Renal pelvis (tissue), 4 donors: ENCODE data around the gene SURF1. TPM values are rescaled to one million over a fixed set of nuclear protein-coding genes. Genes with fewer than 3 reads are reported as not detected.
"Not testable (repeated sequence)": the region's sequence is repeated elsewhere in the genome, so short reads cannot be mapped to it uniquely, and the experiment has no call there.

Experiments
- DNase-seq: peaks from one replicate; pipeline ENCODE4 v3.0.0-alpha.2; 2013
- polyA plus RNA-seq, 3 donors: library from polyadenylated mRNA; unstranded; fragments of 120-200 nt; gene quantifications; one replicate each; pipeline ENCODE4 v1.2.1, GENCODE V29; 2013; ENCODE audit not compliant: insufficient read length in 3 of 3

Gene SURF1
- polyA plus RNA-seq, 3 donors: 41.0 to 51.9 (median 44.9) TPM

DNA sequence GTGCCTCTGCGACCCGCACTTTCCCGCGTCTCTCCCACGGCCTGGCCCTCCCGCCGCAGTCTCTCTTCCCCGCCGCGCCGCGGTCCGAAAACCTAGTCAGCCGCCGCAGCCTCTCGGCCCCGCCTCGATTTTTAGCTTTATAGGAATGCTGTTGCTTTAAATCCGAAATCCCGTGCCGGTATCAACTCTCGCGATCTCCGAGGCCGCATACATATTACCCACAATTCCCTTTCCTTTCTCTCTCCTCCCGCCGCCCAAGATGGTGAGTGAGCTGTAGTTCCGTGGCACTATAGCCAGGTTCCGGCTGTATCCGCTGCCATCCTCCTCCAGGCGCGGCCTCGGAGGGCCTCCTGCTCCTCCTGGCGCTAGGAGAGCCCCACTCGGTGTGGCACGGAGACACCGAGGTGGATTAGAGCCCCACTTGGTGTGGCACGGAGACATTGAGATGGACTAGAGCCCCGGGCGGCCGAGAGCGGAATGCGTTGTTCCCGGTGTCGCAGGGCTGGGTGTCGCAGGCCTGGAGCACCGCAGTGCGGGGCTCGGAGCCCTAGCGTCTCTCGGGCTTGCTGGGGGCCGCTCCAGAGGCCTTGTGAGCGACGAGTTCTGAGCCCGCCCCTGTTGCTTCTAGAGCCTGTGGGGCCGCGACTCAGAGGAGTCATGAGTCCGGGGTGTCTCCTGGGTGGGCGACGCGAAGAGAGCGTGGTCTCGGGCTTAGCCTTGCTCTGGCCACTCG, 8.1 kb downstream of the SURF1 start, which contains the start of the genes MED22 and RPL7A:
Gene MED22 (minus strand): TSS at position 147 of the 733 bp plus-strand sequence. CDS start 1,469 bp downstream, outside the sequence.
Gene RPL7A (plus strand): TSS at position 234 of the 733 bp plus-strand sequence. CDS start 26 bp downstream, at position 260.
- peak; percentile 97 for DNase-seq

DNA sequence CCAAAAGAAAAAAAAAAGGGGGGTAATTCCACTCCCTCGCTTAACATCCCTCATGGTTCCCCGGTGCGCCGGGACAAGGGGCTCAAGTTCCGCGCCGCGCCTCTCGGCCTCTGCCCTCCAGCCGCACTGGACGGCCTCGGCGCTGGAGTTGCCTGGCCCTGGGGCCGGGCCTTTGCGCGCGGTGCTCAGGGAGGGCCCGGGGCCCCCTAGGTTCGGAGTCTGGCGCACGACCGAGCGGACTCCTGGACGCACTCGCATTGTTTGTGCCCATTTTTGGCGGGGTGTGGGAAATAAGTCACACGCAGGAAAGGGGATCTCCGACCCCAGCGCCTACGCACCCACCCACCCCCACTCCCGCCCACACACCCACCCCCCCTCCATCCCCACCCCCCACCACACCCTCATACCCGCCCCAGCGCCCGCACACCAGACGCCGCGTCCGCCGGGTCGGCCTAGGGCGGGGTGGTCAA, 8.7 kb downstream of the SURF1 start:
- DNase-seq: no peak

DNA sequence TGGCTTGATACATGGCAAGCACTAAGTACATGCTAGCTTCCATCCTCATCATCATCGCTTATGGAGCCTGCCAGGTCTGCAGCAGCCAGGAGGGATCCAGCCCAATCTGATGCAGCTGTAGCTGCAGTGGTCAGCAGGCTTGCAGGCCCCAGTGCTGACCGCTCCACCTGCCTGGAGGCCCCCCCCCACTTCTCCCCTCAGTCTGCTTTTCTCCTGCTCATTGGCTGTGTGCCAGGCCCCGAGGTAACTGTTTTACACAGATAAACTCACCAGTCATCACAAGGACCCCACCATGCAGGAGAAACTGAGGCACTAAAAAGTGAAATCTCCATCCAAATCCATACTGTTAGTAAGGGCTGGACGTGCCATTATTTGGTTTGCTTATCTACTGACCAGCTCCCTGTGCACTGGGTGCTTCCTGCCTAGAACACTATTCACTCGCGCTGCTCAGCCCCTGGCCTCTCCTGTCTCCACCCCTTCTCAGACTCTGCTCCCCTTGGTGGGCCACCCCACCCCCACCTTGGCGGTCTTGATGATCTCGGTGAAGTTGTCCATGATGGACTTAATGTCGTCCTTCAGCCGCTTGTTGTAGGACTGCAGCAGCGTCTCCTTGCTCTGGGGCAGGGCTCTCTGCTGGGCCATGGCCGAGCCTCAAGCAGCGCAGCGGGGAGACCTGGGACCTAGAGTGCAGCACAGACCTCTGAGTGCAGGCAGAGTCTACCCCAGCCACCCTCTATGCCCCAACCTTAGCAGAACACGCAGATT, 10.1 kb downstream of the SURF1 start:
- DNase-seq: no peak

DNA sequence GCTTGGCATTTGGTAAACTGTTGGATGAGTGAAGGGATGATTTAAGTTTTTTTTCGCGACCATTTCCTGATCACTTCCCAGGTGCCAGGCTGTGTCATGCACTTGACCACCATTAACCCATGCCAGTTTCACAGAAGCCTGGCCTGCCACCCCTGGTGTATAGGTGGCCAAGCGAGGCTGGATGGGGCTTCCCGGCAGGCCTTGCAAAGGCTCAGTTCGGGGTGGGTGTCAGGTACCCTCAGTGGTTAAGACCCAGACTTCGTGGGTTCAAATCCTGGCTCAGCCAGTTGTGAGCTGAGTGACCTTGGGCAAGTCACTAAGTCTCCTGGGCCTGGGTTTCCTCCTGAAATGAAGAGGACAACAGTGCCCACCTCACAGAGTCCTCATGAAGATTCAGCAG, 10.7 kb downstream of the SURF1 start:
- DNase-seq: no peak

DNA sequence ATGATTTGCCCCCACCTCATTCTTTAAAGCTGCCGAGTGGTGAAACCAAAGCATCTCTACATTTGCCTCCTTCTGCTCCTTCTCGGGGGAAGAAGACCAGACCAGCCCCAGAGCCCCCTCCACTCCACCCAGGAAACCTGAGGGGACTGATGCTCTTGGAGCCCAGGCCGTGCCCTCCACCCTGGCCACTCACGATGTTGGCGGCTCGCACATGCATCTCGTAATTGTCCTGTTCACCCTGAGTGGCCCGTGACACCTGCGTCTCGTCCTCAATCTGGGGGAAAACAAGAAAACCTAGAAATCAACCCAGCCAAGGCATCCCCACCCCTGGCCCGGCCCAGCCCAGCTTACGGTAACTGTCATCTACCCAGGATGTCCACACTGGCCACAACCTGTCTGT, 11.3 kb downstream of the SURF1 start:
- DNase-seq: no peak

DNA sequence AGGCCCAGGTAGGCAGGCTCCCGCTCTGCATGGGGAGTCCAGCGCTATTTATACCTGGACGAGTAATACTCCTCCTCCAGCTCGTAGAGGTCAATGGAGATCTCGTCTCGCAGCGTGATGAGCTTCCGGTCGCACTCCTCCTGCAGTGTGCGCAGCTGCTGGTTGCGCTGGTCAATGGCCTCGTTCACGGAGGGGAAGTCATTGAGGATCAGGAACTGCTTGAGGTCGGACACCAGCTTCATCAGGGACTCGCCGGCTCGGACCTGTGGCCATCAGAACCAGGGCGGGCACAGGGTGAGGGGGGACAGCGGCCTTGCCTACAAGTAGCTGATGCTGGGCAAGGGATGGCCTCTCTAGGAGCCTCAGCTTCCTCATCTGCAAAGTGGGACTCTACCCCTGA, 12.2 kb downstream of the SURF1 start:
- DNase-seq: no peak

DNA sequence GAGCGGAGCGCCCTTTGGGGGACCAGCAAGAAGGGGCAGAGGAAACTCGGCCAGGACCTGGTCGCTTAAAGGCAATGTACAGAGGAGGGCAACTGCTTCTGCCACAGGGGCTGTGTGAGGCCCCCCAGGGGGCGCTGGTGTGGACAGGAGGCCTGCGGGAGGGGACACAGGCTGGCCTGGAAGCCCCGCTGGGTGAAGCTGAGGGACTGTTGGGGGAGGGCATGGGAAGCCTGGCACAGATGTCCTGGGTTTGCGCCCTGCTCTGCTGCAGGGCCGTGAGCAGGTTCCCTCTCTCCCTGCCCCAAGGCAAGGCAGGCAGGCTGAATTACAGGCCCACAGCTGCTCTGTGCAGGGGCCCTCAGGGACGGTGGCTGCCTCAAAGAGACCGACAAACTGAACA, 13.7 kb downstream of the SURF1 start:
- DNase-seq: no peak

DNA sequence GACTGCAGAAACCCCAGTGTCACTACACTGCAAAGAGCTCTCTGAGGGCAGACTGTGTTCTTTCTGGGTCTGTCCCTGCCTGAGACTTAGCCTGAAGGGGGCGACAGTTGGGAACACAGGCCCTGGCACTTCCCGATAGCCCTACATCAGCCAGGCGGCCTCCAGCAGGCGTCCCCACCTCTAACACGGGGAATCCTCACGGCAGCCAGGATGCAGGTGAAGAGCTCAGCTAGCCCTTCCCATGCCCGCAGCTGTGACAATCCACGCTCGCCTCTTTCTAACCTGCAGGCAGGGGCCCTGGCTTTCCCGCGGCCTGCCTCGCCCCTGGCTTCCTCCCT, 14.2 kb downstream of the SURF1 start:
- no peak for DNase-seq

DNA sequence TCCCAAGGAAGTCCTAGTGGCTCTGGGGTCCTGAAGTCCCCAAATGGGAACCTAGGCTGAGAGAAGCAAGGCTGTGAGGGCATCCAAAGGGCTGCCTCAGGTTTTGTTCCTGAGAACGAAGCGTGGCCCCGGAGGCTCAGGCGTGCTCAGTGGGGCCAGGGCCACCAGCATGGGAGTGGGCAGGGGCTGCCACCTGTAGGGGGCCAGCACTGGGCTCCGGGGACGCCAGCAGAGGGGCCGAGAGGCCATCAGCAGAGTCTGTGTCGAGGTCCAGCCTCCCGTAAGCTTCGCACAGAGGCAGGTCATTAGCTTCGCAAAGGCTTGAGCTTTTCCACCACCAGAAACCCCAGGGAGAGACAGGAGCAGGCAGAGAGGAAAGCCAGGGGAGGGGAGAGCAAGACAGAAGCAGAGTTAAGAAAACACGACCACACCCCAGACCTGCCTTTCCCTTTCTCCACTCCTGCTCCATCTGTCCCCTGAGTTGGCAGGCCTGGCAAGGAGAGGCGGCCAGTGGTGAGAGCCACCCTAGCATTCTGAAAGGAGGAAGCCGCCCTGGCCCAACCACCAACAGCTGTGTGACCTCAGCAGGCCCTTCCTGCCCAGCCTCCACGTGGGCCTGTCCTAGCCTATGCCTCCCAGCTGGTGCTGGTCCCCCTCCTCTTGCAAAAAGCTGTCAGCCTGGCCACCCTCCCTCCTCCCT, 14.8 kb downstream of the SURF1 start:
- DNase-seq: no peak

DNA sequence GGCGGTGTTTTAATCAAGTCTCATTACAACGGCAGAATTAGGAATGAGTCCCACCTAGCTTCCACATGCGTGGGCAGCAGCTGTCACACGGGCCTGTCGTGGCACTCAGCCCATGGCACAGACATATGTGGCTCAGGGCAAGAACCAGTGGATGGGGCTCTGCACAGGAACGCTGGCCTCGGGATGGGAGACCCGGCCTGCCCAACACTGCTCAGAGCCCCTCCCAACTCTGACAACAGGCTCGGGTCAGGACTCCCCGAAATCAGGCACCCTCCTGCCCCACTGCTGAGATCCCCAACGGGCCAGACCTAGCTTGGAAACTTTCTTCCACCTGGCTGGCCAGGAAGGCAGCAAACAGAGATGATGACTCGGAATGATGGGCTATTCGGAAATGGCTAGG, 15.4 kb downstream of the SURF1 start:
- no peak for DNase-seq

DNA sequence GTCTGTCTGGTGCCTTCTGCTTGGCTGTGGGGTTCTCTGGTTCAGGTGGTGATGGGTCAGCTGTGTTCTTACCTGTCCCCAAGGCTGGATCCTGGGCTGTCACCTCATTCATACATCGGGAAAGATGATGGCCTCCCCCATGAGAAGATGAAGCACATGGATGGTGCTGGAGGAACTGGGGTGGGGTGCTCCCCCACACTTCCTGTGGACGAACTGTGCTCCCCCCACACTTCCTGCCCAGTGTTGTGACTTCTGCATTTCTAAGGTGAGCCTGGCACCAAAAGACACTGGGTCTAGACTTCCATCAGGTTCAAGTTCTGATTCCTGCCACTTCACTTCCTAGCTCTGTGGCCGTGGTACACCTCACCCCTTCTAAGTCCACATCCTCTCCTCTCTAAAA, 16.0 kb downstream of the SURF1 start:
- DNase-seq: no peak

DNA sequence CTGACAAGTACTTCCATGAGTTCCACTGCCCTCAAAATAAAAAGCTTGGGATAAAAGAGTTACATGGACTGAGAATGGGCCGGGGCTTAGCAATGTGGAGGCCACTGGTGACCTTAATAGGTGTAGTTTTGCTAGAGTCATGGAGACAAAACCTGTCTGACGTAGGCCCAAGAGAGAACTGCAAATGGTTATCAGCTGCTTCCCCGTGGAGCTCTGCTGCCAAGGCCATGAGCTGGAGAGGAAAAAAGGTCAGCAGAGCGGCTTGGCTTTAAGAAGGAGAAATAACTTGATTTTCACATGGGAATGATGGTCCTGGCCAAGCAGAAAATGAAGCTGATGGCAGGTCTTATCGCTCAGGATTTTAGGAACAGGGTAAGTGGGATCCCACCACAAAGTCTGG, 16.6 kb downstream of the SURF1 start:
- DNase-seq: no peak

DNA sequence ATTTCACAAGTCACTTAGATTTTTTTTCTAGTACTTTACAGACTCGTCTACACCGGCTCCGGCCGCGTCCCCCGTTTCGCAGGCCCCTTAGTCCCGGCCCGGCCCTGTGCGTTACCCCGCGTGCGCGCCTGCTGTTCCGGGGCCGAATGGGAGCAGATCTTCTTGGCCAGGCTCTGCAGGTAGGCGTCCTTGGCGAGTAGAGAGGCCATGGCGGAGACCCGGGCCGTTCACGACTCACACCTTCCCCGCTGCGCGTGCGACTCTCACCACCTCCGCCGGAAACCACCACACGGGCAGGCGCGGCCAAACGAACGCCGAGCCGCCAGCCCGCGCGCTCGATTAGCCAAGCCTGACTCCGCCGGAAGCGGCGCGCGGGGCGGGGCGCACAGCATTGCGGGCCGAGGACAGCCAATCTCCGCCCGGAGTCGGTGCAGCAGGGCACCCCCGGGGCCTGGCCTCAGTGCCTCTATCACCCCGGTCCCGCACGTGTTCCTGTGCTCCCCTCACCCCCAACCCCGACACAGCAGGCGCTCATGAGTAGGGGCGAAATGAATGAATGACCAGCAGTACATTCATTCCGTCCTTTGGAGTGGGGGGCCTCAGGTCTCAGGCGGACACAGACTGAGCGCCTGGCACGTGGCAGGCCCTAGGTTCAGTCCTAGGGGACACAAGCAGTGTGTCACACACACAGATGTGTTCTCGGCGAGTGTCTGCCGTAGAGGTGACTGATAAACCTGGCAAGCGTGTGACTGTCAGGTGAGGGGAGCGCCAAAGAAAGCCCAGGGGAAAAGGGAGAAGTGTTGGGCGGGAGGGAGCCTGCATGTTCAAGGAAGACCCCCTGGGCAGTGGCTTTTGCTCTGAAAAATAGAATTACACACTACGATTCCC, 20.1 kb downstream of the SURF1 start, which contains the start of gene SURF6:
Gene SURF6 (minus strand): TSS at position 265 of the 888 bp plus-strand sequence. CDS start 56 bp downstream, at position 209.
- DNase-seq: peak; percentile 89

DNA sequence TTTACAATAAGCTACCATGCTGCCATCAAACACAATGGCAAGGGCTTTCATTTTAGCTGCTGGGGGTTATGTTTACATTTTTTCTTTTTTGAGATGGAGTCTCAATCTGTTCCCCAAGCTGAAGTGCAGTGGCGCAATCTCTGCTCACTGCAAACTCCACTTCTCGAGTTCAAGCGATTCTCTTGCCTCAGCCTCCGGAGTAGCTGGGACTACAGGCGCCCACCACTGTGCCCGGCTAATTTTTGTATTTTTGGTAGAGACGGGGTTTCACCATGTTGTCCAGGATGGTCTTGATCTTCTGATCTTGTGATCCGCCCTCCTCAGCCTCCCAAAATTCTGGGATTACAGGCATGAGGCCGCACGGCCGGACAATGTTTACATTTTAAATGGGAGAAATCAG, 21.4 kb downstream of the SURF1 start:
- not testable (repeated sequence) for DNase-seq

DNA sequence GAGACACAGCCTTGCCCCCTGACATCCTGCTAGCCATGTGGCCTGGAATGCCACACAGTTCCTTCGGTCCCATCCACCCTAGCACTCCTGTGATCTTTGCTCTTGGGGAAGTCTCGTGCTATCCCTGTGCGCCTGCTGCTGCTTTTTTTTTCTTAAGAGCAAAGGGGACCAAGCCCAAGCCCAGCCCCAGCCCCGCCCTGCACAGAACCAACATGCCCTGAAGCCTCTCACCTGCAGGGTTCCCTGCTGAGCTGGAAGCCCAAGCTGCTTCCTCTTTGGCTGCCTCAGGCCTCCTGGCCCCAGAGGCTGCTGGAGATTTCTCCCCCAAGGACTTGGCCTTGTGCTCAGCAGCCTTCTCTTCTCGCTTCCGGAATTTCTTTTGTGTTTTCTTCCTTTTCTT, 22.1 kb downstream of the SURF1 start:
- no peak for DNase-seq

DNA sequence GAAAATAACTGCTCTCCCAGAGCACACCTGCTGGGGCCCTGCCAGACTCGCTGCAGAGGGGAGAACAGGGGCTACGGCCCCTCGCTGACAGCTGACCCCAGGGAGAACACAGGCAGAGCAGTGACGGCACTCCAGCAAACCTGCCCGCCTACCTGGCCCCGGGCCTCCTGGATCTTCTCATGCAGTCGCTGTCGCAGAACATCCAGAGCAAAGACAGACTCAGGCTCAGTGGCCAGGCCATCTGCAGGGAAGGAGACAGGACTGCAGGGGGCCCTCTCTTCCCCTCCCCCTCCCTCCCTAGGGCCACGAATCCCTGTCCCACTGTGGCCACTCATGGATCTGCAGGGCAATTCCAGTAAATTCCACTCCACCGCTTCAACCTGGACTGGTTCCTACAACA, 22.7 kb downstream of the SURF1 start:
- DNase-seq: no peak

DNA sequence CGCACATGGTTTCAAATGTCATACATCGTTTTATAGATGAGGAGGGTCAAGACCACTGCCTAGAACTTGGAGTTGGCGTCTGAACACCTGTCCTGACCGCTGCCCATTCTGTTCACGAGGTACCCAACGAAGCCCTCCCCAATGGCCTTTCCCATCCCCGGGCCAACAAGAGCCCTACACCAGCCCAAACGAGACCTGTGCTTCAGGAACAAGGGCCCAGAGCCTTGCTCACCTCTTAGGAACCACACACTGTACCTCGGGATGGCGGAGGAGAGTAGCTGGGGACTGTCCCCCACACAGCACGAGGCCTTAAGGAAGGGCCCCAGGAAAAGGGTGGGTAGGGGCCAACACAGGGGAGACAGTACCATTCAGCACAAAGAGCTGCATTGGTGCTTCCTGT, 23.3 kb downstream of the SURF1 start:
- no peak for DNase-seq

DNA sequence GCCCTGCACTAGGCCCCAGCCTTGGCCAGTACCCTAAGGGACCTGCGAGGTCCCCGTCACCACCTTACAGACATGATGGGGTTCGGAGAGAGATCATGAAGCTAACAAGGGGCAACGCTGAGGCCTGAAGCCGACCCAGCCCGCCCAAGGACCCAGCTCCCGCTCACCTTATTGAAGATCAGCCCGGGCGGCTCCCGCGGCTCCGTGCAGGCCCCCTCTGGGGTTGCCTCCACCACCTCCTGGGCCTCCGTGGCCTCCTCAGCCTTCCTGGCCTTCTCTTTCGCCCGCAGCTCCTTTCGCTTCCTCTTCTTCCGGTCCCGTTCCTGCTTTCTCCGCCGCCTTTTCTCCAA, 23.9 kb downstream of the SURF1 start:
- no peak for DNase-seq

DNA sequence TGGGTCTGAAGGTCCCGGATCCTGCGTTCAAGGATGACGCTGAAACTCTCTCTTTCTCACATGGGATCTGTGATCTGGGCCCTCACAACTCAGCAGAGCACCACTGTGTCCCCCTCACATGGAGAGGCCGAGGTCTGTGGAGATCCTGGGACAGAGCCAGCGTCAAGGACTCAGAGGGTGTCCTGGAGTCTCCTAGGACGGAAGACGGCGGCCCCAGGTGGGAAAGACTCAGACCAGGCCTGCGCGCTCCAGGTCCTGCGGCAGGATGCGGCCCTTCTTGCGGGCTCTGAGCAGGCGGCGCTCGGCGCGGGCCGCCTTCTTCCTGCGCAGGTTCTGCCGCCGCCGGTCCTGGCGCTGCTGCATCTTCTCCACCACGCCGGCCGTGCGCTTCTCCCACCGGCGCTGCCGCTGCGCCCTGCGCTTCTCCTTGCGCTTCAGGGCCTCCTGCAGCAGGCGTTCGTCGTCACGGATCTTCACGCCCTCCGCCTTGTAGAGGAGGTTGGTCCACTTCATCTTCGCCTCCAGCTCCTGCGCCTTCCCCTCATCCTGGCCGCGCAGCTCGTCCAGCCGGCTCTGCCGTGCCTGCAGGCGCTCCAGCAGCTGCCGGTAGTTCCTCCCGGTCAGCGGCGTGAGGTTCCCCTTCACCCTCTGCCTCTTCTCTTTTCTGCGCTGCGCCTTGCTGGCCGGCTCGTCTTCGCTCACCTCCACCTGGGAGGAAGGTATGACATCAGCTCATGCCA, 24.5 kb downstream of the SURF1 start:
- no peak for DNase-seq

DNA sequence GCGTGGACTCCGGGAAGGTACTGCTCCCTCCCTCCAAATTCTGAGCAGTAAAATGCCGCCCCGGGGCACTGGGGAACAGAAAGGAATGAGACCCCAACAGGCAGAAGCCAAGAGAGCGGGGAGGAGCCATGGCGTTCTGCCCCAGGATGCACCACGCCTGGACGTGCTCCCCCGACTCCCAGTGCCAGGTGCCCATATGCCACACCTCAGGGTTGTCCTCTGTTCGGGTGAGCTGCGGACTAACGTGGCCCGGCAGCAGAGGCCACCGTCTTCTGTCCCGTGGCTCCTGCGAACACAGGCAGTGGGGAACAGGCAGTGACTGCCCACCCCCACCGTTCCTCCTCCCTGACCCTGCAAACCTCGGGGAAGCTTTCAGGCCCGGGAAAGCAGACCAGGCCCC, 25.1 kb downstream of the SURF1 start:
- DNase-seq: no peak
